NCI-H446 treated with DMSO at 0.1 percent for 48 hours (cell line): ENCODE measurements around the gene SOWAHA.

Experiments
- DNase-seq: peaks from one replicate; lab custom pipeline; 2025; lab: John Stamatoyannopoulos, UW

SOWAHA gene

DNA sequence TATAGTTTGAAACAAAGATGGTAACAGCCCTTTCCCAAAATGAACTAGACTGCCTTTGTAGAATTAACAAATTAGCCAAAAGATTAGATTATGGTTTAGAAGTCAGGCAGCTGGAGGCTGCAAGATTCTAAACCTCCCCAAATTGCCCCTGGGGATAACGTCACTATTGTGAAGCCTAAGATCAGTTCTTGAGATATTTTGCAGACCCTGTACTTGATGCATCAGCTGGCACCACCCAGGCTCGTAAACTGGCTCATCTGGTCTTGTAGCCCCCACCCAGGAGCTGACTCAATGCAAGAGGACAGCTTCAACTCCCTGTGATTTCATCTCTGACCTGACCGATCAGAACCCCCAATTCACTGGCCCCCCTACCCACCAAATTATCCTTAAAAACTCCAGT is 4.2 kb upstream of the SOWAHA start:
- DNase-seq: no peak

DNA sequence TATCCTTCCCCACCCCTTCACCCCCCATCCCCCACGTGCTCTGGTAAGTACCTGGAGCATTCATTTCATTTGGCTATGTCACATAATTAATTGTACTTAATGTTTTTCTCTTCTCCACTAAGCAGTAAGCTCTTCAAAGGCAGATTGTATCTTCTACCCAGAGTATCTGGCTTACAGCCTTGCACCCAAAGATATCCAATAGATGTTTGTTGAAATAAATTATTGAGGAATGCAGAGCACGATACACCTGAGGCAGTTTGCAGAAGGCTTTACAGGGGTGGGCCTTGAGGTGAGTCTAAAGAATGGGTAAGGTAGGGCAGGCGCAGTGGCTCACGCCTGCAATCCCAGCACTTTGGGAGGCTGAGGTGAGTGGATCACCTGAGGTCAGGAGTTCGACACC is 2.5 kb upstream of the SOWAHA start:
- DNase-seq: no peak

DNA sequence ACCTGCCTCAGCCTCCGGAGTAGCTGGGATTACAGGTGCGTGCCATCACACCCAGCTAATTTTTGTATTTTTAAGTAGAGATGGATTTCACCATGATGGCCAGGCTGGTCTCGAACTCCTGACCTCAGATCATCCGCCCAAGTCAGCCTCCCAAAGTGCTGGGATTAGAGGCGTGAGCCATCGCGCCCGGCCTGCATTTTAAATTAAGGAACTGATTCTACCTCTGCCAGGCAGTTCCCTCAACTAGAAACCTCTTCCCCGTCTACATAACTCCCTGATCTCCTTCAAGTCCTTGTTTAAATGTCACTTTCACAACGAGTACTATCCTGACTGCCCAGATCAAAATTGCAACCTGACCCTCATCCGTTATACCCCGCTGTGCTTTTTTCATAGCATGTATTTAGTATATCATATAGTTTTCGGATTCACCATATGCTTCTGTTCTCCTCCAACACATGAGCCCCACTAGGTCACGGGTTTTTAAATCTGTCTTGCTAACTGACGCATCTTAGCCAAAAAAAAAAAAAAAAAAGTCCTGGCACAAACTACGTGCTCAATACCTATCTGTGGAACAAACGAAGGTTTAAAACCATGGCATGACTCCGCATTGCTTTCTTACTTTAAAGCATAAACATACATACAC is 858 bp upstream of the SOWAHA start:
- DNase-seq: no peak

DNA sequence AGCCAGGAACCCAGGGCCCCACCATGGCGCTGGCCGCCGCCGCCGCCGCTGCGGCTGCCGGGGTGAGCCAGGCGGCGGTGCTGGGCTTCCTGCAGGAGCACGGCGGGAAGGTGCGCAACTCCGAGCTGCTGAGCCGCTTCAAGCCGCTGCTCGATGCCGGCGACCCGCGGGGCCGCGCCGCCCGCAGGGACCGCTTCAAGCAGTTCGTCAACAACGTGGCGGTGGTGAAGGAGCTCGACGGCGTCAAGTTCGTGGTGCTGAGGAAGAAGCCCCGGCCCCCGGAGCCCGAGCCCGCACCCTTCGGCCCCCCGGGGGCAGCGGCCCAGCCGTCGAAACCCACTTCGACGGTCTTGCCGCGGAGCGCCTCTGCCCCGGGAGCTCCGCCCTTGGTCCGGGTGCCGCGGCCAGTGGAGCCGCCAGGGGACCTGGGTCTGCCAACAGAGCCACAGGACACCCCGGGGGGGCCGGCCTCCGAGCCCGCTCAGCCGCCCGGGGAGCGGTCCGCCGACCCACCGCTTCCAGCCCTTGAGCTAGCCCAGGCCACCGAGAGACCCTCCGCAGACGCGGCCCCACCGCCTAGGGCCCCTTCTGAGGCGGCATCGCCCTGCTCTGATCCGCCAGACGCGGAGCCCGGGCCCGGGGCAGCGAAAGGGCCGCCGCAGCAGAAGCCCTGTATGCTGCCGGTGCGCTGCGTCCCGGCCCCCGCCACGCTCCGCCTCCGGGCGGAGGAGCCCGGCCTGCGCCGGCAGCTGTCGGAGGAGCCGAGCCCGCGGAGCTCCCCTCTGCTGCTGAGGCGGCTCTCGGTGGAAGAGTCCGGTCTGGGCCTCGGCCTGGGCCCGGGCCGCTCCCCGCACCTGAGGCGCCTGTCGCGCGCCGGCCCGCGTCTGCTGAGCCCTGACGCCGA is 749 bp downstream of the SOWAHA start:
- DNase-seq: no peak

DNA sequence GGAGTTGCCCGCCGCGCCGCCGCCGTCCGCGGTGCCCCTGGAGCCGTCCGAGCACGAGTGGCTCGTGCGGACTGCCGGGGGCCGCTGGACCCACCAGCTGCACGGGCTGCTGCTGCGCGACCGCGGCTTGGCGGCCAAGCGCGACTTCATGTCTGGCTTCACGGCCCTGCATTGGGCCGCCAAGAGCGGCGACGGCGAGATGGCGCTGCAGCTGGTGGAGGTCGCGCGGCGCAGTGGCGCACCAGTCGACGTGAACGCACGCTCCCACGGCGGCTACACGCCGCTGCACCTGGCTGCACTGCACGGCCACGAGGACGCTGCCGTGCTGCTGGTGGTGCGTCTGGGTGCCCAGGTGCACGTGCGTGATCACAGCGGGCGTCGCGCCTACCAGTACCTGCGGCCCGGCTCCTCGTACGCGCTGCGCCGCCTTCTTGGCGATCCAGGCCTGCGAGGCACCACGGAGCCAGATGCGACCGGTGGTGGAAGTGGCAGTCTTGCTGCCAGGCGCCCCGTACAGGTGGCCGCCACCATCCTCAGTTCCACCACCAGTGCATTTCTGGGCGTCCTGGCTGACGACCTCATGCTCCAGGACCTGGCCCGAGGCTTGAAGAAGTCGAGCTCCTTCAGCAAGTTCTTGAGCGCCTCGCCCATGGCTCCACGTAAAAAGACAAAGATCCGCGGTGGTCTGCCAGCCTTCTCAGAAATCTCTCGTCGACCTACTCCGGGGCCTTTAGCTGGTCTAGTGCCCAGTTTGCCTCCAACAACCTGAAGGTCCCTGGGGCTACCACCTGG is 1.6 kb downstream of the SOWAHA start:
- DNase-seq: no peak

DNA sequence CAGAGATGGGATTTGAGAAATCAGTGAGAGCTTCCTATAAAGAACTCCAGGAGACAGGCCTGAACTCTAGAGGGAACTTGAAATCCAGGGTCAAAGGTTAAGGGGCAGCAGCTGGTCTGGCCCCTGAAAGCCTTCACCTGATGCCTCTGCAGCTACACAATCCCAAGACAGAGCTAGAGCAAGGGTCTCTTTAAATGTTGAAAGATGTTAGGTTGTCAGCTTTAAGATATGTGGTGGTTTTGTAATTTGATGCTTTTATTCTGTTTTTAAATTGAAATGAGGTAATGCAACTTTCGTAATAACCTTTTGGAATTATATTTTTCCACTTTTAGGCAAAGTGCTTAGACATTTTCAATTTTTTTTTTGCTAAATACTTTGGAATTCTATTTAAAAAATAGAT is 2.4 kb downstream of the SOWAHA start:
- no peak for DNase-seq

DNA sequence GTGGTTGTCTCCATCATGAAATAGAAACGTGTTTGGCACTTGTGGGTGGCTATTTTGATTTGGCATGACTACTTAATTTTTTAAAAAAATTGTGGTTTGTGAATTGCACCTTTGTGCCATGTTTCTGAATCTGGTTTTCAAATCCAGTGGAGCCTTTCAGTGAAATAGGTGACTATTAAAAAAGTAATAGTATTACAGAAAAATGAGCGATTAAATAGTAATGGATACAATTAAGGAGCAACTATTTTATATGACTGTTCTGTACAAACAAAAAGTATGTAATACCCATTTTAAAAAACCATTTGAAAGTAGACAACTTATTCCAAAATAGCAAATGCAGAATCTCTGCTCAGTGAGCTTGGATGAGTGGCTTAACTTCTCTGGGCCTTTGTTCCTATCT is 3.0 kb downstream of the SOWAHA start:
- DNase-seq: no peak

DNA sequence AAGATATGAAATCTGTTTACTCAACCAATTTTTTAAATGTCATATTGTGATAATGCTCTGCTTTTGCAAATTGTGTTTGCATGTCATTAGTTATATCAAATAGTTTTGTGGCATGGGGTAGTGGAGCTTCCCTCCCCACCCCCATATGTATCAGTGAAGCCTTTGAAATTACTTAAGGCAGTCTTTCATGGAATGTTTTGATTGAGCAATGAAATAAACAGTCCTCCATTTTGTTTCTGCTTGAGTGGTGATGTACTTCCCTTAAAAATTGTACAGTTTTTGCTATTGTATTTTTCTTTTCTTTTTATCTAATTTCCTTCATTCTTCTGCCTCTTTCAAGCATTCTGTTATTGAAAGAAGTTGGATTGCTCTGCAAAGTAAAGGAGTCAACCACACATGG is 3.5 kb downstream of the SOWAHA start:
- no peak for DNase-seq

DNA sequence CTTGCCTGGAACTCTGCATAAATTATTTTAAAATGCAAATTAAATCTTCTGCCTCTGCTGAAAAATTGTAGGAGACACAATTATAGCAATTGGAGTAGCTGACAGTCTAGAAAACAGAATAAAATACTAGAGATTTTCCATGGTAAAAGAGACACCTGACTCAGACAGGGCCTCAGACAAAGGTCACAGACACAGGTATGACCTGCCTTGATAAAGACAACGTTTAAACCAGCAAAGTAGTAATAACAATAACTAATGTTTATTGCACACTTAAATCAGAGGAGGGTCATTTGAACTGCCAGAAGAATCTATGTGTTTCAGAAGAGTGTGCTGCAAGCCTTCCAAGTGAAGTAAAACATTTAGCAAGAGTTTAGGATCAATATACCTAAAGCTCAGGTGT is 3.9 kb downstream of the SOWAHA start:
- no peak for DNase-seq

DNA sequence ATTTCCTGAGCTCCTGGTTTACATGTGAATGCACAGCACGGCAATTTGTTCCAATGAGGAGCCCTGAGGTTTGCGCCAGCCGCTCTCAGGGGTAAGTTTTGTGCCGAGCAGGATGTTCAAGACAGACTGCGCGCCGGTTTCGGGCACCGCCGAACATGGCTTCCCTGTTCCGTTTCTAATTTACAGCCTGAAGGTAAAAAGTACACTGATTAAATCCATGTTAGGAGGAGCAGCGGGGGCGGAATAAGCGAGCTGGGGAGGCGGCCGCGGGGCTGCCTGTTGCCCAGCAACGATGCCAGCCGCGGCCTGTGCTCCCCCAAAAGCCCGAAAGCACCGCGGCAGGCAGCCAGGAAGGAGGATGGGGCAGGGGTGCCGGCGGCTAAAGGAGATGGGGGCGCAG is 6.4 kb downstream of the SOWAHA start:
- no peak for DNase-seq

DNA sequence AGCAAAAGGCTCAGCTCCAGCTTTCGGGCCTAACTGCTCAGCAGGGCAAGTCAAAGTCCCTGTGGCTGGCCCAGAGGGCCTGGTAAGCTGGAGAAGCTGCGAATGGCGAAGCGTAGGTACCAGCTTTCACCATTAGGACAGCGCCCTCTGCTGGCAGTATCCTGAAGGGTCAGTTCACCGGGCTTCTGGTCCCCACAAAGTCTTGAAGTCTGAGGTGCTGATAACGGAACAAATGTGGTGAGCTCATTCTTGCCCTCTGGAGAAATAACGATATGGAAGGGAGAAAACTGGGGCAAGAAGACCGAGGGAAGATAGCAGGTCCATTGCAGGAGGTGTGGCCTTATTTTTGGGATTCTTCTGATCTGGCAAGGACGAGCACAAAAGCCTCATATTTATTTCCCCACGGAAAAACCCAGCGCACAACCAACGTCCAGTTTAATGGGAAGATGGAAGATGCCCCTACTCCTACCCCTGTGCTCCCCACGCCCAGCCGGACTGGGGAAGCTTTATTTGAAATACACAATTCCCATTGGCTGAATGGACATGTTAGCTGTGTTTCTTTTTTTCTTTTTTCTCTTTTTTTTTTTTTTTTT is 7.2 kb downstream of the SOWAHA start:
- peak; percentile 60 for DNase-seq

DNA sequence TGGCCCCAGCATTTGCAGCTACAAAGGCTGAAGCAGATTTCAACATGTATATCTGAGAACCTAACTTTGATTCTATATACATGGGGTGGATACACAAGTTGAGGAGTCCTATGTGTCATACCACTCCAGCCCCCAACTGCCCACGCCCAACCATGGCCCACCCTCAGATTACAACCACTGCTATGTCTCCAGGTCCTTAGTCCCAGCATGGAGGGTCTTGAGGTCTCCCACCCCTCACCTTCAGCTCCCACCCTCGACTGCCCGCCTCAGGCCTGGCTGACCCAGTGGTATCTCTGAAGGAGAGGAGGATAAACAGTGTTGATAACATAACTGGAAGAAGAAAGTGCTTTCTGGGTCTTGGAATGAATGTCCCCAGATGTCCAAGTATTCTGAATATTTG is 8.2 kb downstream of the SOWAHA start:
- no peak for DNase-seq

DNA sequence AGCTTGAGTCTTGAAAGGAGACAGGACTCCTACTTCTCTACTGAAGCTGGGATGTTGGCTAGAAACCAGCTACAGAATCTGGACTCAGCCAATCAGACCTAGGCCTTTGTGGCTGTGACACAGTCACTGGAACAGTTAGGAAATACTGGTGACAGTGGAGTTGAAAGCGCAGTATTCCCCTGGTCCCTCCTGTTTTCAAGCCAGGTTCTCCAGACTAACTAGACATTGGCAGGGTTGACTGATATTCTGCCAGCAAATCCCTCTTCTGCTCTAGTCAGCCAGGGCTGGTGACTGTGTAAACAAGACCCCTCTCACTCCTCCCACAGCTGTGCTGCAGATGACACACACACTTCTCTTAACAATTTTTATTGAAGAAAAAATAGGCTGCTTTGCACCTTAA is 8.7 kb downstream of the SOWAHA start:
- DNase-seq: peak; percentile 49

DNA sequence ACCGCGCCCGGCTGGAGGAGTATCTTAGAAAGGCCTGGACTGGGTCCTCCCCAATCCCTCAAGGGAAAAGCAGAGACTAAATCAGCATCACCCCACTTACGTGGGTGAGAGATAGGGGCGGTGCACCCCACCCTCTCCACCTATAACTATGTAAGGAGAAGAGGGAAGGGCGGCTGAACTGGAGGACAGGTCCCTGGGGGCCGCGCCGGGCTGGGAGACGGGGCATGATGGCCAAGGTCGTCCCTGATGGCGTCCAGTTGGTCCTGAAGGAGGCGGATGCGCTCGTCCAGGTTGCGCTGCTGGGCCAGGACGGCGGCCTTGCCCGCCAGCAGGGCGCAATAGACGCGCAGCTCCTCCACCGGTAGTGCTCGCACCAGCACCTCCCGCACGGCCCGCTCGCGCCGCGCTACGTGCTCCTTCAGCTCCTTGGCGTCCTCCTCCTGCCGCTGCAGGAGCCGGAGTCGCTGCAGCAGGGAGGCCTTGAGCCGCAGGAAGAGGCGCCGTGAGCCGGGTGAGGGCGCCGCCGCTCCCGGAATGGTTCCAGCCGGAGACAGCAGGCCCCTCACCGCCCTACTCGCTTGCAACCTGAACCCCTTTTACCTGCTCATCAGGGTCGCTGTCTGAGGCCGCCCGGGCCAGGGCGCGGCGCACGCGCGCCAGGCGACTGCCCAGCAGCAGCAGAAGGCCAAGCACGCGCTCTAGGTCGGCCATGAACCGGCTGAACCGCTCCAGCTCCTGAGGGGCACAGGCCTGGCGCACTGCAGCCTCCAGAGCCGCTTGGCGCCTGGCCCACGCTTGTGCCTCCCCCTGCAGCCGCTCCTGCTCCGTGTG is 9.8 kb downstream of the SOWAHA start:
- no peak for DNase-seq

DNA sequence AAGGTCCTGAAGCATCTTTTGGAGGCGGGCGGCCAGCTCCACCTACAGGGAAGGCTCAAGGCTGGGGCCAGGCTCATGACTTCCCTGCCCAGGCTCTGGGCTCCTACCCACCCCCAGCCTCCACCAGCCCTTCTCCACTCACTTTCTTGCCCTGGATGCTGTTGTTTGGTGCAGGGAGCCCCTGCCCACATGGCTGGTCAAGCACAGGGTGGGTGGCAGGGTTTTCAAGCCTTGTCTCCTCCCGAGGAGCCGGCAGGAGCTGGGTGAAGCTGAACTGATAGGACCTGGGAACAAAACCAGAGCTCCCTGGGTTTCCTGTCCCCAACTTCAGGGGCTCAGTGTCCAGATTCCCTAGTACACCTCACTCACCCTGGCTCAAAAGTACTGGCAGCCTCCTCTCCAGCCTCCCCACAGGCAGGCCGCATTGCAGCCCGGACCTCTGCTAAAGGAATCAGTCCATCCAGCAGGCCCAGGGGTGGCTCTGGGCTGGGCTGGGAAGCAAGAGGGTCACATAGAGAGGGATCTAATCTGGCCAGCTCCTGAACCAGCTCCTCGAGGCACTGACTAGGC is 10.5 kb downstream of the SOWAHA start:
- no peak for DNase-seq

DNA sequence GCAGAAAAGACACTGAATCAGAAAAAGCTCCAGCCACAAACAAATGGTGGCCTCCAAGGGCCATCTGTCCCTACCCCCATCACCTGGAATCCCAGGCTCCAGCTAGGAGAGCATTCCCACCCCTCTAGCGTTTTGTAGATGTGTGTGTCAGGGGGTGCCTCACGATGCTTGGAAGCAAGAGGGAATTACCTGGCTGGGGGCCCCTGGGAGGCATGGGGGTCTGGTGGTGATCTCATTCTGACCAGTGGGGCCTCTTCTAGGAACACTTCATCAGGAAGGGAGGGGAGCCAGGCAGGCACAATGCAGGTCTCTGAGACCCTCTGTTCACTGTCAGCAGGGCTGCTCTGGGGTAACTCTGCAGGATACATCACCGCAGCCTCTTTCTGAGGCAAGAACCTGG is 11.3 kb downstream of the SOWAHA start:
- no peak for DNase-seq

DNA sequence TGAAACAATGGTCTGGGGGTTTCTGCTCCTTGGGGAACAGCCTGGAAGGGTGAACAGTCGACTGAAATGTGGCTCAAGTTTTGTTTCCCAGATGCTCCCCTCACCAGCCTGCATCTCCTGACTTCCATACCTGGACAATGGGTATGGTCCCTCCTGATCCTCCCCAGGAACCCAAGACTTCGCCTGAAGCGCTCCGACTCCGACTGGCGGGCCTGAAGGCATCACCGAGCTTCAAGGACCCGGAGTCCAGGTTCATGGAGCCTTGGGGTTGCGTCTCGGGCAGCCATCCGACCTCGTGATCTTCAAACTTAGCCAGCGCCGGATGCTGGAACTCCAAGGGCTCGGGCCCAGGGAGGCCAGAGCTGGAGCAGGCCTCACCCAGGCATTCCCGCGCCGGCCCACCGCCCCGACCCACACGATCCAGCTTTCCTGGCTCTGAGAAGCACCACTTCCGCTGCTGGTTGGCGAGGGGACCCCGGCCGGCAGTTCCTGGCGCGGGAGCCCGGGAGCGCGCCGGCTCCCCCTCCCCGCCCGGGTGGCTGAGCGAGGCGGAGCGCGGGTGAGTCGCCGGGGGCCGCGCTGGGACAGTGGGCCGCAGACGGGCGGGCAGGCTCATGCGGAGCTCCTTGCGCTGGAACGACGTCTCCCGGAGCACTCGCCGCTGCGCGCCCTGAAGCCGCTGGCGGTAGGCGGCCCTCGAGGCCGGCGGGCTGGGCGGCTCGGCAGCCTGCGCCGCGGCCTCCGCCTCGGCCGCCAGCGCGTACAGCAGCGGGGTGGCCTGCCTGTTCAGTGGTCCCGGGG is 12.1 kb downstream of the SOWAHA start:
- no peak for DNase-seq

DNA sequence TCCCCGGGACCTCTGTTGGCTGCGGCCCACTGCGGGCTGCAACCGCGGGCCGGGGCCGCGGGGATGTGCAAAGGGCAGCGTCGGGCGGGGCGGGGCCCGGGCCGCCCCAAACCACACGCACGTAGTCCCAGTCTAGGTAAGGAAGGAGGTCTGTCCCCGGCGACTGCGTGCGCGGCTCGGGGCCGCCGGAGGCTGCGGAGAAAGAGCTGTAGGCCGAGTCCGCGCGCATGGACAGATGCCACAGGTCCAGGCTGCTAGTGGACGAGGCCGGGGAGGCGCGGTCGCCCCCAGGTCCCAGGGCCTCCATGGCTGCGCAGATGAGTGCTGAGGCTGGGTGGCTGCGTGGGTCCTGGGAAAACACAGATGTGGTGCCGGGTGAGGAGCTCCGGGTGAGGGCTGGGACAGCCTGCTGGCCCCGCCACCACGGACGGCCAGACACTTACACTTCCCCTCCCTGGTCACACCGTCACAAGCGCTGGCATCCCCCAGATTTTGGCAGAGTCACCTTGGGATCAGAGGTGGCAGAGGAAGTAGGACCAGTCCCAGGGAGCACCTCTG is 12.8 kb downstream of the SOWAHA start:
- DNase-seq: no peak

DNA sequence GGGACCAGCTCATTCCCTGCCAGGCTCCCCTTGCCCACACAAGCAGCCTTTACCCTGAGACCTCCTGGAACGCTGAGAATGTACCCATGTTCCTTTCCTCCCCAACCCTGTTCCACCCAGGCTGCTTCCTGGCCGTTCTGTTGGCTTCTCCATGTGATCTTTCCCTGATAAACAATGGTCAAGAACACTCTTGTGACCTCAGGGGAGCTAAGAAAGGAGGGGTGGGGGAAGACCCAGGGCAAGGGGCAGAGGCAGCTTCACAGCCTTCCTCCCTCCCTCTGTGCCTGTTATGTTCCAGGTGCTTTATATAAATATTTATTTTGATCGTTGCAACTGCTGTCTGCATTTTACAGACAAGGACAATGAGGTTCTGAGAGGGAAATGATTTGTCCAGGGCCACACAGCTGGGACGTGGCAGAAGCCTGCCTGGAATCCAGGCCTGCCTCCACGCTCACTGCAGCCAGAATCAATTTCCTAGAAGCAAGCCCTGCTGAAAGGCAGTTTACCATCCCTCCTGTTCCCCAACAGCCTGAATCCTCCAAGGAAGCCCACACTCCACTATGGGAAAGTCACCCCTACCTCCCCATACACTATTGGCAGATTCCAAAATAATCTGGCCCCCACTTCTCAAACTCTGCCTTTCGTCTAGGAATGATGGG is 13.5 kb downstream of the SOWAHA start:
- DNase-seq: no peak
